ENCODE results near the gene TNIK. TPM values are rescaled to one million over a fixed set of nuclear protein-coding genes. Genes with fewer than 3 reads are reported as not detected.
"Not testable (repeated sequence)": the region's sequence is repeated elsewhere in the genome, so short reads cannot be mapped to it uniquely, and the experiment has no call there.

Gene TNIK
- total and polyA plus RNA-seq, 3 donors from 2014 or later = 39.3 to 99.6 (median 83.5) TPM

DNA sequence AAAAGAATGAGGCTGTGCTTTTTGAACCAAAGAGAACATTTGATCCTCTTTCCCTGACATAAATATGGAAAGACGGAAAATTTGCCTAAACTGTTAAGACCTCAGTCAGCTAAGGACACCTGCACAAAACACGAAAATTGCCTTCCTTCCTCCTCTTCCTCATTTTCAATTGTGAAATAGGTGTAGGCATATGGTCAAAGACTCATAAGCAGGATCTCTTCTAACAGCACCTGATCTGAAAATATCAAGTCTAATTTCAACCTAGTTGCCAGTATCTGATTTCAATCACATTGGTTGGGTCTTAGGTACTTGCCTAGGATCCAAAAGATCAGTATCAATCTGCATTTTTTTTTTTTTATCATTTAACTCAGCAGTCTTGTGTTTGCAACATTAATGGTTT lies 218.0 kb downstream of the TNIK start:
- 83 to 86% methylated on average over 2 of the region's 2 CpGs for WGBS, 2 donors
- no peak overlapping the region for H3K27ac ChIP-seq
- H3K36me3 ChIP-seq (ENCODE audit: low read depth, missing control alignments) = no peaks in the 10 kb centered on the region
- no peaks in the 10 kb centered on the region for H3K27me3 ChIP-seq
- H3K9me3 ChIP-seq = no peaks in the 10 kb centered on the region
- H3K4me3 ChIP-seq = no peak overlapping the region
- TF ChIP-seq, protein P1, sequence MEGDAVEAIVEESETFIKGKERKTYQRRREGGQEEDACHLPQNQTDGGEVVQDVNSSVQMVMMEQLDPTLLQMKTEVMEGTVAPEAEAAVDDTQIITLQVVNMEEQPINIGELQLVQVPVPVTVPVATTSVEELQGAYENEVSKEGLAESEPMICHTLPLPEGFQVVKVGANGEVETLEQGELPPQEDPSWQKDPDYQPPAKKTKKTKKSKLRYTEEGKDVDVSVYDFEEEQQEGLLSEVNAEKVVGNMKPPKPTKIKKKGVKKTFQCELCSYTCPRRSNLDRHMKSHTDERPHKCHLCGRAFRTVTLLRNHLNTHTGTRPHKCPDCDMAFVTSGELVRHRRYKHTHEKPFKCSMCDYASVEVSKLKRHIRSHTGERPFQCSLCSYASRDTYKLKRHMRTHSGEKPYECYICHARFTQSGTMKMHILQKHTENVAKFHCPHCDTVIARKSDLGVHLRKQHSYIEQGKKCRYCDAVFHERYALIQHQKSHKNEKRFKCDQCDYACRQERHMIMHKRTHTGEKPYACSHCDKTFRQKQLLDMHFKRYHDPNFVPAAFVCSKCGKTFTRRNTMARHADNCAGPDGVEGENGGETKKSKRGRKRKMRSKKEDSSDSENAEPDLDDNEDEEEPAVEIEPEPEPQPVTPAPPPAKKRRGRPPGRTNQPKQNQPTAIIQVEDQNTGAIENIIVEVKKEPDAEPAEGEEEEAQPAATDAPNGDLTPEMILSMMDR (IDR thresholded peaks at IDR 0.05) = no peak
- TF ChIP-seq POLR2A (IDR thresholded peaks at IDR 0.05) = no peak
- no peak for DNase-seq
- no peaks in the 10 kb centered on the region for H3K4me1 ChIP-seq
- intact Hi-C loops (cut with DNase I; ENCODE audit: low total_unique reads) = no loop called here

DNA sequence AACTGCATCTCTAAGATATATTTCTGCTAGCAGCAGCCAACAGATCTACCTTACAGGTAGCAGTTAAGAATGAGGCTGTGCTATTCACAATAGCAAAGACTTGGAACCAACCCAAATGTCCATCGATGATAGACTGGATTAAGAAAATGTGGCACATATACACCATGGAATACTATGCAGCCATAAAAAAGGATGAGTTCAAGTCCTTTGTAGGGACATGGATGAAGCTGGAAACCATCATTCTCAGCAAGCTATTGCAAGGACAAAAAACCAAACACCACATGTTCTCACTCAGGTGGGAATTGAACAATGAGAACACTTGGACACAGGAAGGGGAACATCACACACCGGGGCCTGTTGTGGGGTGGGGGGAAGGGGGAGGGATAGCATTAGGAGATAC lies 218.6 kb downstream of the TNIK start:
- H3K4me1 ChIP-seq; H3K27me3 ChIP-seq; H3K9me3 ChIP-seq; DNase-seq; H3K27ac ChIP-seq; intact Hi-C loops (cut with DNase I; ENCODE audit: low total_unique reads); H3K4me3 ChIP-seq; H3K36me3 ChIP-seq (ENCODE audit: low read depth, missing control alignments): not testable (repeated sequence)
- WGBS, 2 donors = 94 to 100% methylated on average over 2 of the region's 2 CpGs

DNA sequence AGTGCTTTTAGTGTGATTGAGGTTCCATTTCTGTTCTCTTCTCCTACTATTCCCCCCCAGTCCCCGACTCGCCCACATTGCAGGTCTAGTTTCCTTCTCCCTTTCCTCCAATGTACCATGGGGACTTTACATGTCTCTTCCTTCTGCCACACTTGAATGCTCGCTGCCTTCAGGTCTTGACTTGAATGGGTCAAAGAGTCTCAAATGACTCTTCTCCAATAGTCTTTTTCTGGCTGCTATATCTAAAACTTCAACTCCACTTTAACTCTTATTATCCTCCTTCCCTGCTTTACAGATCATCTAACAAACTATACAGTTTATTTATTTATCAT lies 219.7 kb downstream of the TNIK start:
- WGBS, 2 donors = 82 to 98% methylated on average over 3 of the region's 3 CpGs
- peaks cover 8% of the 10 kb centered on the region for H3K4me1 ChIP-seq
- H3K27me3 ChIP-seq = no peaks in the 10 kb centered on the region
- H3K36me3 ChIP-seq (ENCODE audit: low read depth, missing control alignments) = no peaks in the 10 kb centered on the region
- TF ChIP-seq, protein P1 (IDR thresholded peaks at IDR 0.05) = no peak
- no peak for TF ChIP-seq POLR2A (IDR thresholded peaks at IDR 0.05)
- no peak for DNase-seq
- no peak overlapping the region for H3K27ac ChIP-seq
- H3K9me3 ChIP-seq = no peaks in the 10 kb centered on the region
- intact Hi-C loops (cut with DNase I; ENCODE audit: low total_unique reads) = no loop called here
- no peak overlapping the region for H3K4me3 ChIP-seq

DNA sequence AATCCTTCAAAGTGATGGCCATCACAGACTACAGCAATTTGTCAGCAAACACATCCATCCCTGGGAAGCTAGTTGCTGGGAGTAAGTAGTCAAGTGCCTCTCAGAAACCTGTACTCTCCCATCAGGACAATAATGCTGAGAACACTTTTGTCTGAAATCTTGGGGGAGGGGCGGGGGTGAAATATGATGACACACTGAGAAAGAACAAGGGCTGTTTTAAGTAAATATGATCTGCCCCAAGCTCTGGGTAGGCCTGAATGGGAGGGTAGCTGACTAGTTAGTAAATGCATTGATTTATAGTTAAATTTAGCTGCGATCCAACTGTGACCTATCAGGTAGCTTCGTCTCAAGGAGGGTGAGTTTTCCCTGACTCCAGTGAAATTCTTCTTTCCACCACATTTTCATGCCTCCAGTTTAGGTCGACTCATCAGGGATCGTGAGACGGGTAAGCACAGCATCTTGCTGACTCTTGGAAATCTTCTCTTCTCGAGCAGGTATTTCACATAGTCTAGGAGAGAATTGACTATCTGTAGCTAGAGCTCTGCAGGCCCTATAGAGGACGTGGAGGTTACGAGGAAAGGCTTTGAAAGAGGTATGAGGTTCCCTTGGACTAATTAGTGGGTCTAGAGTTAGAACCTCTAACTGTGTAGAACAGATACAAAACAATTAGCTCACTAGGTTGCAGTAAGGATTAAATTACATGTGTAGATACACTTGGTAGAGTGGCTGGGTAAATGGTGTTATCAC lies 220.3 kb downstream of the TNIK start:
- H3K4me3 ChIP-seq = no peak overlapping the region
- no peaks in the 10 kb centered on the region for H3K9me3 ChIP-seq
- H3K27ac ChIP-seq = no peak overlapping the region
- WGBS, 2 donors = 85 to 90% methylated on average over 9 of the region's 9 CpGs
- no peaks in the 10 kb centered on the region for H3K27me3 ChIP-seq
- DNase-seq = no peak
- intact Hi-C loops (cut with DNase I; ENCODE audit: low total_unique reads) = no loop called here
- TF ChIP-seq, protein P1 (IDR thresholded peaks at IDR 0.05) = no peak
- no peak for TF ChIP-seq POLR2A (IDR thresholded peaks at IDR 0.05)
- H3K4me1 ChIP-seq = peaks cover 8% of the 10 kb centered on the region
- H3K36me3 ChIP-seq (ENCODE audit: low read depth, missing control alignments) = no peaks in the 10 kb centered on the region

DNA sequence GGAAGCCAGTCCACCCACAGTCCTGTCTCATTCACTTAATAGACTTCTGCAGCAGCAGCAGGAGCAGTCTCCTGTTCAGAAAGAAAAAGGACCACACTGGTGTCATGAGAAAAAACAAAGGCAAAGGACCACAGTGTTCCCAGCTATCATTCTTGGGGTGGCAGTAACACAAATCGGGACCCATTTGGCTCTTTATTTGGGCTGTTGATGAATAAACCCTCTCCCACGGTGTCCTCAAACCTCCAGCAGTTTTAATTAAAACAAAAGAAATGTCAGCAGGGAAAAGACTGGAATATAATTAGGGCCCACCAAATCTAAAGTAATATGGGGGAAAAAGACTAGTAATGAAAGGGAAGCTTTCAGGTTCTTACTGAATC lies 223.2 kb downstream of the TNIK start:
- no peaks in the 10 kb centered on the region for H3K36me3 ChIP-seq (ENCODE audit: low read depth, missing control alignments)
- H3K9me3 ChIP-seq = no peaks in the 10 kb centered on the region
- peaks cover 8% of the 10 kb centered on the region for H3K4me1 ChIP-seq
- intact Hi-C loops (cut with DNase I; ENCODE audit: low total_unique reads) = no loop called here
- H3K4me3 ChIP-seq = no peak overlapping the region
- no peak overlapping the region for H3K27ac ChIP-seq
- TF ChIP-seq, protein P1 (IDR thresholded peaks at IDR 0.05) = no peak
- TF ChIP-seq POLR2A (IDR thresholded peaks at IDR 0.05) = no peak
- H3K27me3 ChIP-seq = no peaks in the 10 kb centered on the region
- DNase-seq = no peak
- WGBS, 2 donors = 45 to 56% methylated on average over 2 of the region's 2 CpGs
